ENCODE measurements around the gene RENBP.

Gene RENBP

GRCh38 chrX:153974003-153974725 is 29.7 kb upstream of the RENBP start:
- H3K36me3 ChIP-seq (ENCODE audit: insufficient read depth, low read length), result no peaks in the 10 kb centered on the region
- no peak overlapping the region for H3K9ac ChIP-seq (ENCODE audit: low read depth, low read length)
- H3K9me3 ChIP-seq (ENCODE audit: control insufficient read depth, insufficient read depth, low read length), result no peaks in the 10 kb centered on the region
- no peaks in the 10 kb centered on the region; the same call in 1 of the 2 replicates for H3K4me1 ChIP-seq (ENCODE audit: insufficient read depth, low read length)

GRCh38 chrX:153973127-153974002 is 28.9 kb upstream of the RENBP start:
- Histone ChIP-seq H3K4me1 (ENCODE audit: insufficient read depth, low read length) (peaks cover 1% of the 10 kb centered on the region; the same call in 1 of the 2 replicates), H3K36me3 (ENCODE audit: insufficient read depth, low read length) (no peaks in the 10 kb centered on the region), H3K9ac (ENCODE audit: low read depth, low read length) (peak overlapping the region; percentile 77), H3K9me3 (ENCODE audit: control insufficient read depth, insufficient read depth, low read length) (no peaks in the 10 kb centered on the region)

- Histone ChIP-seq H3K4me1 (ENCODE audit: insufficient read depth, low read length) (peaks cover 9% of the 10 kb centered on the region; the same call in 1 of the 2 replicates), H3K9ac (ENCODE audit: low read depth, low read length) (peak within 1 kb of the TSS; percentile 77), H3K9me3 (ENCODE audit: control insufficient read depth, insufficient read depth, low read length) (no peaks in the 10 kb centered on the region), H3K36me3 (ENCODE audit: insufficient read depth, low read length) (no peaks in the 10 kb centered on the region; the same call in 1 of the 2 replicates)
These were observed 28.1 kb upstream of the RENBP start, which contains the start of gene TMEM187 for GRCh38 chrX:153972368-153973126. TMEM187 (plus strand) TSS chrX:153972754; CDS start chrX:153982063, 9,309 bp downstream.

GRCh38 chrX:153971450-153972367 is 27.3 kb upstream of the RENBP start, which contains the start of gene HCFC1:
HCFC1 (minus strand) TSS chrX:153971818; CDS start chrX:153970840, 978 bp downstream.
- H3K9ac ChIP-seq (ENCODE audit: low read depth, low read length), result peak within 1 kb of the TSS; percentile 77

GRCh38 chrX:153971124-153971449 is 26.6 kb upstream of the RENBP start:
- Histone ChIP-seq H3K4me1 (ENCODE audit: insufficient read depth, low read length) (peaks cover 22% of the 10 kb centered on the region; the same call in 1 of the 2 replicates), H3K9me3 (ENCODE audit: control insufficient read depth, insufficient read depth, low read length) (no peaks in the 10 kb centered on the region; the same call in 1 of the 2 replicates), H3K36me3 (ENCODE audit: insufficient read depth, low read length) (no peaks in the 10 kb centered on the region; the same call in 1 of the 2 replicates), H3K9ac (ENCODE audit: low read depth, low read length) (peak overlapping the region; percentile 77)

More at GRCh38 chrX:153971450-153972367, 27.3 kb upstream of the RENBP start, which contains the start of gene HCFC1:
- no peaks in the 10 kb centered on the region; the same call in 1 of the 2 replicates for H3K36me3 ChIP-seq (ENCODE audit: insufficient read depth, low read length)
- no peaks in the 10 kb centered on the region; the same call in 1 of the 2 replicates for H3K9me3 ChIP-seq (ENCODE audit: control insufficient read depth, insufficient read depth, low read length)
- peaks cover 18% of the 10 kb centered on the region; the same call in 1 of the 2 replicates for H3K4me1 ChIP-seq (ENCODE audit: insufficient read depth, low read length)

GRCh38 chrX:153970357-153971123 is 26.1 kb upstream of the RENBP start:
- Histone ChIP-seq H3K4me1 (ENCODE audit: insufficient read depth, low read length) (peaks cover 22% of the 10 kb centered on the region; the same call in 1 of the 2 replicates), H3K9ac (ENCODE audit: low read depth, low read length) (peak overlapping the region; percentile 77), H3K9me3 (ENCODE audit: control insufficient read depth, insufficient read depth, low read length) (no peaks in the 10 kb centered on the region; the same call in 1 of the 2 replicates), H3K36me3 (ENCODE audit: insufficient read depth, low read length) (no peaks in the 10 kb centered on the region; the same call in 1 of the 2 replicates)

GRCh38 chrX:153969904-153970356 is 25.5 kb upstream of the RENBP start:
- peak overlapping the region; percentile 66; the same call in 1 of the 2 replicates for H3K9ac ChIP-seq (ENCODE audit: low read depth, low read length)
- peaks cover 22% of the 10 kb centered on the region; the same call in 1 of the 2 replicates for H3K4me1 ChIP-seq (ENCODE audit: insufficient read depth, low read length)

GRCh38 chrX:153969125-153969903 is 24.9 kb upstream of the RENBP start:
- H3K9ac ChIP-seq (ENCODE audit: low read depth, low read length), result peak overlapping the region; percentile 66; the same call in 1 of the 2 replicates
- peaks cover 22% of the 10 kb centered on the region; the same call in 1 of the 2 replicates for H3K4me1 ChIP-seq (ENCODE audit: insufficient read depth, low read length)
- no peaks in the 10 kb centered on the region; the same call in 1 of the 2 replicates for H3K36me3 ChIP-seq (ENCODE audit: insufficient read depth, low read length)
- H3K9me3 ChIP-seq (ENCODE audit: control insufficient read depth, insufficient read depth, low read length), result no peaks in the 10 kb centered on the region; the same call in 1 of the 2 replicates

More at GRCh38 chrX:153969904-153970356, 25.5 kb upstream of the RENBP start:
- no peaks in the 10 kb centered on the region; the same call in 1 of the 2 replicates for H3K36me3 ChIP-seq (ENCODE audit: insufficient read depth, low read length)
- H3K9me3 ChIP-seq (ENCODE audit: control insufficient read depth, insufficient read depth, low read length), result no peaks in the 10 kb centered on the region; the same call in 1 of the 2 replicates

GRCh38 chrX:153968754-153969124 is 24.3 kb upstream of the RENBP start:
- H3K36me3 ChIP-seq (ENCODE audit: insufficient read depth, low read length), result no peaks in the 10 kb centered on the region; the same call in 1 of the 2 replicates
- no peaks in the 10 kb centered on the region; the same call in 1 of the 2 replicates for H3K9me3 ChIP-seq (ENCODE audit: control insufficient read depth, insufficient read depth, low read length)
- peaks cover 22% of the 10 kb centered on the region; the same call in 1 of the 2 replicates for H3K4me1 ChIP-seq (ENCODE audit: insufficient read depth, low read length)
- H3K9ac ChIP-seq (ENCODE audit: low read depth, low read length), result peak overlapping the region; percentile 66; the same call in 1 of the 2 replicates

- H3K9ac ChIP-seq (ENCODE audit: low read depth, low read length), result peak overlapping the region; percentile 66; the same call in 1 of the 2 replicates
- peaks cover 22% of the 10 kb centered on the region; the same call in 1 of the 2 replicates for H3K4me1 ChIP-seq (ENCODE audit: insufficient read depth, low read length)
- no peaks in the 10 kb centered on the region; the same call in 1 of the 2 replicates for H3K9me3 ChIP-seq (ENCODE audit: control insufficient read depth, insufficient read depth, low read length)
- no peaks in the 10 kb centered on the region; the same call in 1 of the 2 replicates for H3K36me3 ChIP-seq (ENCODE audit: insufficient read depth, low read length)
These were observed 23.8 kb upstream of the RENBP start for GRCh38 chrX:153968255-153968654.

- no peak overlapping the region for H3K9ac ChIP-seq (ENCODE audit: low read depth, low read length)
- H3K9me3 ChIP-seq (ENCODE audit: control insufficient read depth, insufficient read depth, low read length), result no peaks in the 10 kb centered on the region; the same call in 1 of the 2 replicates
- H3K4me1 ChIP-seq (ENCODE audit: insufficient read depth, low read length), result peaks cover 22% of the 10 kb centered on the region; the same call in 1 of the 2 replicates
- H3K36me3 ChIP-seq (ENCODE audit: insufficient read depth, low read length), result no peaks in the 10 kb centered on the region; the same call in 1 of the 2 replicates
These were observed 23.2 kb upstream of the RENBP start for GRCh38 chrX:153967536-153968224.

Measured in ES-I3 (cell line).